G401.6 (cell line): Measurements from ENCODE around the gene DMXL1.
"Not testable (repeated sequence)": the region's sequence is repeated elsewhere in the genome, so short reads cannot be mapped to it uniquely, and the experiment has no call there.

Source experiments
- FAIRE-seq: peaks from 2 replicates; lab custom pipeline; 2012; peaks lifted over from hg19 to GRCh38; lab: Jason Lieb, UNC

DMXL1 gene

GRCh38 chr5:119131530-119132304, 60.8 kb downstream of the DMXL1 start:
- FAIRE-seq, result no peak

- not testable (repeated sequence) for FAIRE-seq
These were observed 64.9 kb downstream of the DMXL1 start for GRCh38 chr5:119135743-119136142.

- no peak for FAIRE-seq
These were observed 65.9 kb downstream of the DMXL1 start for GRCh38 chr5:119136666-119137318.

GRCh38 chr5:119153629-119154028, 82.7 kb downstream of the DMXL1 start:
- no peak for FAIRE-seq

- no peak for FAIRE-seq
These were observed 87.3 kb downstream of the DMXL1 start for GRCh38 chr5:119158144-119158543.

- no peak for FAIRE-seq
These were observed 90.5 kb downstream of the DMXL1 start for GRCh38 chr5:119161430-119161829.

- FAIRE-seq, result no peak
These were observed 95.1 kb downstream of the DMXL1 start for GRCh38 chr5:119166026-119166425.

GRCh38 chr5:119168401-119168800, 97.5 kb downstream of the DMXL1 start:
- FAIRE-seq, result no peak

GRCh38 chr5:119171686-119172085, 100.8 kb downstream of the DMXL1 start:
- FAIRE-seq, result no peak

GRCh38 chr5:119174578-119175163, 103.8 kb downstream of the DMXL1 start:
- no peak for FAIRE-seq

GRCh38 chr5:119176785-119177184, 105.9 kb downstream of the DMXL1 start:
- no peak for FAIRE-seq

GRCh38 chr5:119177226-119177625, 106.3 kb downstream of the DMXL1 start:
- FAIRE-seq, result peak; percentile 58

GRCh38 chr5:119178435-119178834, 107.5 kb downstream of the DMXL1 start:
- FAIRE-seq, result no peak

- FAIRE-seq, result no peak
These were observed 109.2 kb downstream of the DMXL1 start for GRCh38 chr5:119179857-119180641.

GRCh38 chr5:119185512-119185911, 114.6 kb downstream of the DMXL1 start:
- not testable (repeated sequence) for FAIRE-seq

GRCh38 chr5:119187776-119188529, 117.1 kb downstream of the DMXL1 start:
- FAIRE-seq, result no peak

GRCh38 chr5:119190470-119191095, 119.7 kb downstream of the DMXL1 start:
- FAIRE-seq, result peak; percentile 51

GRCh38 chr5:119191944-119192343, 121.1 kb downstream of the DMXL1 start:
- FAIRE-seq, result no peak

GRCh38 chr5:119200795-119201194, 129.9 kb downstream of the DMXL1 start:
- no peak for FAIRE-seq

- peak; percentile 76 for FAIRE-seq
These were observed 136.2 kb downstream of the DMXL1 start for GRCh38 chr5:119207105-119207504.

- FAIRE-seq, result no peak
These were observed 141.1 kb downstream of the DMXL1 start for GRCh38 chr5:119212026-119212425.
